CD4-positive, alpha-beta T cell (primary cell): ENCODE measurements around the gene DUS4L. TPM values are rescaled to one million over a fixed set of nuclear protein-coding genes. Genes with fewer than 3 reads are reported as not detected.
A peak's percentile ranks its signal among the peaks of the same experiment; 100 is the strongest.

Source experiments
- ATAC-seq: fragments of 200-7000 bp; cut with Tn5 transposase; one replicate; pipeline ENCODE4 v1.10.0; 2022; ENCODE audit warnings: mild to moderate bottlenecking; ENCODE audit not compliant: poor library complexity
- CTCF ChIA-PET: fragments of 350-600 bp; sonication (Branson Sonifier 250); formaldehyde crosslinking; loops from one replicate; lab custom pipeline; 2021; ENCODE audit warnings: antibody characterized with exemption, inconsistent platforms; lab: Charles Lee
- POLR2A ChIA-PET: fragments of 350-600 bp; sonication (Branson Sonifier 250); formaldehyde crosslinking; loops from one replicate; lab custom pipeline; 2021; ENCODE audit warnings: antibody characterized with exemption, inconsistent platforms; lab: Charles Lee
- DNase-seq, 14 experiments: peaks; one replicate each; pipeline ENCODE4 v3.0.0-alpha.2; 2013 to 2020; ENCODE audit warnings: mixed read lengths in 2 of 14
- H3K27ac ChIP-seq, 2 donors: one replicate each; pipeline versions ENCODE4 v1.5.1 to v1.7.0; 2013; ENCODE audit warnings: low read length in 2 of 2, low read depth in 1 of 2, mild to moderate bottlenecking in 1 of 2
- H3K27me3 ChIP-seq, 2 experiments: 1 replicate in 1 of 2; 2 replicates in 1 of 2; pipeline versions ENCODE4 v1.6.1 to v1.7.0; 2013; ENCODE audit warnings: low read length in 2 of 2, control low read depth in 1 of 2, mild to moderate bottlenecking in 1 of 2, moderate library complexity in 1 of 2; ENCODE audit not compliant: insufficient read depth in 2 of 2, control insufficient read depth in 1 of 2
- H3K36me3 ChIP-seq: one replicate; pipeline ENCODE4 v1.6.1; 2013; ENCODE audit warnings: low read length, control low read depth; ENCODE audit not compliant: insufficient read depth
- H3K4me1 ChIP-seq: one replicate; pipeline ENCODE4 v1.6.1; 2013; ENCODE audit warnings: low read length, control low read depth; ENCODE audit not compliant: insufficient read depth
- H3K4me3 ChIP-seq: one replicate; pipeline ENCODE4 v1.5.1; 2013; ENCODE audit warnings: mild to moderate bottlenecking, low read length, moderate library complexity
- H3K9me3 ChIP-seq, 2 experiments: 1 replicate in 1 of 2; 2 replicates in 1 of 2; pipeline versions ENCODE4 v1.6.1 to v1.7.0; 2013; ENCODE audit warnings: low read length in 2 of 2, mild to moderate bottlenecking in 2 of 2, control low read depth in 1 of 2, moderate library complexity in 1 of 2; ENCODE audit not compliant: control insufficient read depth in 1 of 2, insufficient read depth in 1 of 2
- H3K27ac Mint-ChIP-seq: one replicate; pipeline ENCODE4 v1.8.0; 2020; ENCODE audit warnings: mixed read lengths
- H3K27me3 Mint-ChIP-seq: one replicate; pipeline ENCODE4 v1.8.0; 2021; ENCODE audit warnings: mixed read lengths
- H3K36me3 Mint-ChIP-seq: one replicate; pipeline ENCODE4 v1.8.0; 2021; ENCODE audit warnings: low read depth, mixed read lengths
- H3K4me1 Mint-ChIP-seq: one replicate; pipeline ENCODE4 v1.8.0; 2021; ENCODE audit warnings: low read depth, mixed read lengths
- H3K4me3 Mint-ChIP-seq: one replicate; pipeline ENCODE4 v1.8.0; 2020; ENCODE audit warnings: mild to moderate bottlenecking, mixed read lengths
- H3K9me3 Mint-ChIP-seq: one replicate; pipeline ENCODE4 v1.8.0; 2020; ENCODE audit warnings: mixed read lengths
- CTCF ChIP-seq: fragments of 200-600 bp; IDR thresholded peaks from one replicate; pipeline ENCODE4 v1.8.0; 2022; ENCODE audit warnings: antibody characterized with exemption, mild to moderate bottlenecking
- intact Hi-C, 2 experiments: fragments of 100-400 bp; cut with DNase I in 1 of 2; cut with micrococcal nuclease in 1 of 2; formaldehyde crosslinking; loops; one replicate each; pipeline versions ENCODE4 v1.15.1 to v1.9.0; 2023 to 2025; cut with DNase I, micrococcal nuclease
- total RNA-seq, 174 experiments: library from RNA in 2 of 174; stranded (reverse) in 2 of 174; gene quantifications; one replicate each; pipeline ENCODE4 v1.2.3 and lab custom pipeline; 2021 to 2026

DUS4L gene
- total RNA-seq, 2 experiments from 2014 or later, result 14.3 to 14.4 TPM

- Histone ChIP-seq H3K36me3 (peaks cover 63% of the 10 kb centered on the region), H3K9me3 (no peaks in the 10 kb centered on the region), H3K4me1 (peaks cover 4% of the 10 kb centered on the region), H3K27me3 (no peaks in the 10 kb centered on the region), H3K27ac (no peak overlapping the region), H3K4me3 (no peak overlapping the region)
- no peak for ATAC-seq
- intact Hi-C loops, result no loop called here
- Mint-ChIP-seq H3K27ac (no peak overlapping the region), H3K4me1 (peaks cover 63% of the 10 kb centered on the region), H3K4me3 (no peak overlapping the region), H3K36me3 (peaks cover 90% of the 10 kb centered on the region), H3K27me3 (no peaks in the 10 kb centered on the region), H3K9me3 (peaks cover 2% of the 10 kb centered on the region)
- ChIA-PET POLR2A (interaction anchor here (1.3 to 1.6 kb wide), 2 partner anchors 12 kb away, joined by 3 to 5 read pairs; partner anchors contain the start of genes COG5 and DUS4L), CTCF (interaction anchor here (1.3 kb wide), 1 partner anchor 12 kb away, joined by 3 read pairs; the partner anchor contains the start of genes COG5 and DUS4L)
- DNase-seq, result no peak
- TF ChIP-seq CTCF, result no peak
Measured at GRCh38 chr7:107551936-107552335, 11.8 kb upstream of the DUS4L start.

- DNase-seq (no peak), ATAC-seq (no peak)
- Histone ChIP-seq H3K4me1 (peaks cover 16% of the 10 kb centered on the region), H3K4me3 (no peak overlapping the region), H3K9me3 (no peaks in the 10 kb centered on the region), H3K27ac (no peak overlapping the region), H3K27me3 (no peaks in the 10 kb centered on the region), H3K36me3 (peaks cover 57% of the 10 kb centered on the region)
- H3K36me3 Mint-ChIP-seq, result peaks cover 74% of the 10 kb centered on the region
- no peaks in the 10 kb centered on the region for H3K27me3 Mint-ChIP-seq
- intact Hi-C loops, result no loop called here
- ChIA-PET CTCF (no interaction called here), POLR2A (no interaction called here)
- no peaks in the 10 kb centered on the region for H3K9me3 Mint-ChIP-seq
- peaks cover 65% of the 10 kb centered on the region for H3K4me1 Mint-ChIP-seq
- H3K27ac Mint-ChIP-seq, result no peak overlapping the region
- no peak overlapping the region for H3K4me3 Mint-ChIP-seq
- no peak for TF ChIP-seq CTCF
Measured at GRCh38 chr7:107555893-107556292, 7.9 kb upstream of the DUS4L start.

- TF ChIP-seq CTCF, result no peak
- intact Hi-C loops, result loop anchor here (5.0 to 10.0 kb wide), 7 partner anchors 185 to 1275 kb away; partner anchors contain the start of genes CBLL1 (in 1 of the 2), CCDC71L (in 1 of the 2), DLD (in 1 of the 2) and HBP1 (in 1 of the 2)
- no peak overlapping the region for H3K4me3 ChIP-seq
- H3K4me3 Mint-ChIP-seq, result no peak overlapping the region
- H3K27ac ChIP-seq, result peak overlapping the region in 1 of 2 donors; percentile 58
- ATAC-seq (no peak), DNase-seq (no peak)
- CTCF ChIA-PET, result interaction anchor here (1.2 kb wide), 1 partner anchor 22 kb away, joined by 3 read pairs; no protein-coding TSS in a partner anchor
- peaks cover 40% of the 10 kb centered on the region for H3K4me1 ChIP-seq
- POLR2A ChIA-PET, result interaction anchor here (0.9 kb wide), 1 partner anchor 183 kb away, joined by 3 read pairs; no protein-coding TSS in a partner anchor
- no peaks in the 10 kb centered on the region for H3K27me3 ChIP-seq
- peaks cover 55% of the 10 kb centered on the region for H3K36me3 Mint-ChIP-seq
- H3K9me3 Mint-ChIP-seq, result no peaks in the 10 kb centered on the region
- peaks cover 32% of the 10 kb centered on the region for H3K36me3 ChIP-seq
- peaks cover 69% of the 10 kb centered on the region for H3K4me1 Mint-ChIP-seq
- no peaks in the 10 kb centered on the region for H3K27me3 Mint-ChIP-seq
- no peaks in the 10 kb centered on the region for H3K9me3 ChIP-seq
- H3K27ac Mint-ChIP-seq, result peak overlapping the region; percentile 94
Measured at GRCh38 chr7:107559864-107560263, 3.9 kb upstream of the DUS4L start.
